ENCODE results near the gene IL31.

IL31 gene

GRCh38 chr12:122152754-122153153 is 21.3 kb downstream of the IL31 start:
- no peak for DNase-seq

- no peak for DNase-seq
These were observed 23.8 kb downstream of the IL31 start for GRCh38 chr12:122150127-122150681.

- no peak for DNase-seq
These were observed 25.4 kb downstream of the IL31 start for GRCh38 chr12:122148657-122149056.

- no peak for DNase-seq
These were observed 26.3 kb downstream of the IL31 start for GRCh38 chr12:122147514-122148290.

GRCh38 chr12:122145505-122146330 is 28.3 kb downstream of the IL31 start:
- no peak for DNase-seq

- DNase-seq, result no peak
These were observed 29.1 kb downstream of the IL31 start for GRCh38 chr12:122144885-122145284.

GRCh38 chr12:122142857-122143256 is 31.2 kb downstream of the IL31 start:
- no peak for DNase-seq

- no peak for DNase-seq
These were observed 31.9 kb downstream of the IL31 start for GRCh38 chr12:122141911-122142725.

GRCh38 chr12:122140467-122141257 is 33.4 kb downstream of the IL31 start:
- no peak for DNase-seq

- DNase-seq, result no peak
These were observed 34.1 kb downstream of the IL31 start for GRCh38 chr12:122139941-122140340.

GRCh38 chr12:122139266-122139665 is 34.8 kb downstream of the IL31 start:
- DNase-seq, result no peak

- no peak for DNase-seq
These were observed 35.4 kb downstream of the IL31 start for GRCh38 chr12:122138616-122139015.

- DNase-seq, result no peak
These were observed 35.8 kb downstream of the IL31 start for GRCh38 chr12:122138181-122138580.

GRCh38 chr12:122137681-122138080 is 36.3 kb downstream of the IL31 start:
- no peak for DNase-seq

GRCh38 chr12:122137229-122137628 is 36.8 kb downstream of the IL31 start:
- DNase-seq, result no peak

GRCh38 chr12:122135437-122136031 is 38.5 kb downstream of the IL31 start:
- DNase-seq, result no peak

GRCh38 chr12:122133192-122133950 is 40.6 kb downstream of the IL31 start:
- no peak for DNase-seq

GRCh38 chr12:122130150-122130549 is 43.9 kb downstream of the IL31 start:
- no peak for DNase-seq

GRCh38 chr12:122129131-122129530 is 44.9 kb downstream of the IL31 start:
- DNase-seq, result no peak

- DNase-seq, result no peak
These were observed 45.5 kb downstream of the IL31 start for GRCh38 chr12:122128481-122128880.

GRCh38 chr12:122127839-122128238 is 46.2 kb downstream of the IL31 start:
- DNase-seq, result no peak
